H1 (cell line): ENCODE data around the gene DAG1. TPM values are rescaled to one million over a fixed set of nuclear protein-coding genes. Genes with fewer than 3 reads are reported as not detected.

Experiments used
- CTCF ChIA-PET: fragments of 300-600 bp; sonication (Branson Sonifier 250); formaldehyde crosslinking; loops from one replicate; lab custom pipeline; 2021; ENCODE audit not compliant: partially characterized antibody; lab: Charles Lee
- POLR2A ChIA-PET: fragments of 300-600 bp; sonication (Branson Sonifier 250); formaldehyde crosslinking; loops from one replicate; lab custom pipeline; 2021; ENCODE audit warnings: inconsistent platforms; ENCODE audit not compliant: partially characterized antibody; lab: Charles Lee
- DNase-seq, 2 experiments: peaks; one replicate each; pipeline versions ENCODE4 v3.0.0 to v3.0.0-alpha.2; 2010 to 2022; ENCODE audit warnings: low spot score in 2 of 2, low read depth in 1 of 2, mixed read lengths in 1 of 2
- FAIRE-seq: peaks from 2 replicates; lab custom pipeline; 2011; peaks lifted over from hg19 to GRCh38; lab: Jason Lieb, UNC
- H2AFZ ChIP-seq: 2 replicates; pipeline ENCODE4 v1.8.1; 2012; ENCODE audit warnings: low read length, inconsistent platforms
- H2AK5ac ChIP-seq: 2 replicates; pipeline ENCODE4 v1.6.1; 2013; ENCODE audit warnings: low read depth, low read length
- H2BK120ac ChIP-seq: replicated peaks from 2 replicates; pipeline ENCODE3; 2013; ENCODE audit warnings: low read depth, low read length, inconsistent platforms
- H2BK12ac ChIP-seq: 2 replicates; pipeline ENCODE4 v1.6.1; 2013; ENCODE audit warnings: low read depth, low read length
- H2BK15ac ChIP-seq: 2 replicates; pipeline ENCODE4 v1.6.1; 2013; ENCODE audit warnings: low read length
- H2BK20ac ChIP-seq: 2 replicates; pipeline ENCODE4 v1.6.1; 2013; ENCODE audit warnings: low read length
- H2BK5ac ChIP-seq: 2 replicates; pipeline ENCODE4 v1.6.1; 2013; ENCODE audit warnings: low read depth, low read length
- H3K14ac ChIP-seq: 2 replicates; pipeline ENCODE4 v1.6.1; 2013; ENCODE audit warnings: inconsistent platforms; ENCODE audit not compliant: insufficient read length
- H3K18ac ChIP-seq: 2 replicates; pipeline ENCODE4 v1.6.1; 2013; ENCODE audit warnings: low read length; ENCODE audit errors: extremely low read depth
- H3K23ac ChIP-seq: 2 replicates; pipeline ENCODE4 v1.6.1; 2013; ENCODE audit warnings: inconsistent platforms; ENCODE audit not compliant: insufficient read length
- H3K23me2 ChIP-seq: 2 replicates; pipeline ENCODE4 v1.6.1; 2013; ENCODE audit warnings: low read depth, low read length
- H3K27ac ChIP-seq: 2 replicates; pipeline ENCODE4 v1.6.1; 2011; ENCODE audit warnings: low read depth, low read length, inconsistent platforms
- H3K27me3 ChIP-seq, 4 experiments: replicated peaks in 1 of 4; 1 replicate in 1 of 4; 2 replicates in 3 of 4; pipeline versions ENCODE4 v1.6.1 to v1.8.1; 2011 to 2013; ENCODE audit warnings: low read length in 3 of 4, mild to moderate bottlenecking in 3 of 4, inconsistent platforms in 2 of 4, mixed read lengths in 2 of 4, moderate library complexity in 1 of 4; ENCODE audit not compliant: control insufficient read depth in 3 of 4, insufficient read depth in 3 of 4; ENCODE audit errors: extremely low read depth in 1 of 4
- H3K36me3 ChIP-seq, 4 experiments: 2 replicates each; pipeline versions ENCODE4 v1.6.1 to v1.8.1; 2011 to 2013; ENCODE audit warnings: mild to moderate bottlenecking in 4 of 4, low read length in 3 of 4, moderate library complexity in 2 of 4, control low read depth in 1 of 4, inconsistent platforms in 1 of 4; ENCODE audit not compliant: insufficient read depth in 4 of 4, control insufficient read depth in 2 of 4
- H3K4ac ChIP-seq: replicated peaks from 2 replicates; pipeline ENCODE3; 2013; ENCODE audit warnings: low read length, low read depth, mixed read lengths, inconsistent platforms; ENCODE audit not compliant: insufficient read length
- H3K4me1 ChIP-seq, 4 experiments: replicated peaks in 1 of 4; 1 replicate in 1 of 4; 2 replicates in 3 of 4; pipeline versions ENCODE4 v1.6.1 to v1.8.1; 2011 to 2013; ENCODE audit warnings: low read length in 3 of 4, inconsistent platforms in 2 of 4, mixed read lengths in 1 of 4; ENCODE audit not compliant: insufficient read depth in 4 of 4, control insufficient read depth in 3 of 4
- H3K4me2 ChIP-seq, 2 experiments: 2 replicates each; pipeline versions ENCODE4 v1.6.1 to v1.8.1; 2011 to 2013; ENCODE audit warnings: low read depth in 2 of 2, low read length in 2 of 2, control low read depth in 1 of 2, inconsistent platforms in 1 of 2, mild to moderate bottlenecking in 1 of 2; ENCODE audit not compliant: insufficient read depth in 1 of 2
- H3K4me3 ChIP-seq, 4 experiments: fragments of 200-600, 300-600 bp in 1 of 4; sonication (generic), shearing (Covaris generic), sonication (Bioruptor Twin) in 1 of 4; 2 replicates each; pipeline versions ENCODE4 v1.5.1 to v1.8.1; 2011 to 2016; ENCODE audit warnings: low read length in 4 of 4, low read depth in 3 of 4, control low read depth in 2 of 4, inconsistent platforms in 2 of 4, mild to moderate bottlenecking in 2 of 4, mixed read lengths in 1 of 4, moderate library complexity in 1 of 4; ENCODE audit not compliant: insufficient read depth in 2 of 4; ENCODE audit errors: extremely low read depth in 1 of 4
- H3K56ac ChIP-seq: replicated peaks from 2 replicates; pipeline ENCODE3; 2013; ENCODE audit warnings: low read depth, mild to moderate bottlenecking, mixed read lengths, low read length, inconsistent platforms; ENCODE audit not compliant: insufficient read length
- H3K79me1 ChIP-seq: 2 replicates; pipeline ENCODE4 v1.6.1; 2013; ENCODE audit warnings: low read depth, low read length, control low read depth
- H3K79me2 ChIP-seq, 2 experiments: 2 replicates each; pipeline versions ENCODE4 v1.6.1 to v1.8.1; 2012 to 2013; ENCODE audit warnings: low read length in 2 of 2, mild to moderate bottlenecking in 2 of 2, inconsistent platforms in 1 of 2; ENCODE audit not compliant: insufficient read depth in 2 of 2, control insufficient read depth in 1 of 2
- H3K9ac ChIP-seq, 4 experiments: replicated peaks in 1 of 4; 1 replicate in 1 of 4; 2 replicates in 3 of 4; pipeline versions ENCODE4 v1.6.1 to v1.8.1; 2011 to 2013; ENCODE audit warnings: low read depth in 3 of 4, low read length in 3 of 4, control low read depth in 2 of 4, mild to moderate bottlenecking in 2 of 4, moderate library complexity in 2 of 4, inconsistent platforms in 1 of 4; ENCODE audit errors: extremely low read depth in 1 of 4
- H3K9me3 ChIP-seq, 2 experiments: 2 replicates each; pipeline versions ENCODE4 v1.6.1 to v1.8.1; 2012 to 2013; ENCODE audit warnings: mild to moderate bottlenecking in 2 of 2, moderate library complexity in 2 of 2, control low read depth in 1 of 2, inconsistent platforms in 1 of 2, low read depth in 1 of 2, low read length in 1 of 2, mixed read lengths in 1 of 2; ENCODE audit not compliant: insufficient read depth in 2 of 2
- H4K20me1 ChIP-seq, 2 experiments: replicated peaks in 1 of 2; 2 replicates each; pipeline versions ENCODE3 to v1.8.1; 2011 to 2013; ENCODE audit warnings: inconsistent platforms in 2 of 2, low read length in 2 of 2, mild to moderate bottlenecking in 1 of 2; ENCODE audit not compliant: insufficient read depth in 2 of 2, control insufficient read depth in 1 of 2
- H4K5ac ChIP-seq: 2 replicates; pipeline ENCODE4 v1.6.1; 2013; ENCODE audit warnings: low read length, low read depth, mixed read lengths, inconsistent platforms; ENCODE audit not compliant: insufficient read length
- H4K8ac ChIP-seq: 2 replicates; pipeline ENCODE4 v1.8.0; 2013; ENCODE audit warnings: mild to moderate bottlenecking, moderate library complexity, low read length, inconsistent platforms; ENCODE audit not compliant: insufficient read depth; ENCODE audit errors: extremely low read depth
- H4K91ac ChIP-seq: replicated peaks from 2 replicates; pipeline ENCODE3; 2013; ENCODE audit warnings: low read length, mixed read lengths, inconsistent platforms; ENCODE audit not compliant: insufficient read length
- CTCF ChIP-seq, 3 experiments: IDR thresholded peaks; 1 replicate in 2 of 3; 2 replicates in 1 of 3; pipeline versions ENCODE4 v1.5.1 to v1.6.1; 2011; ENCODE audit warnings: low read length in 3 of 3, mild to moderate bottlenecking in 3 of 3, inconsistent platforms in 2 of 3, low read depth in 1 of 3, moderate library complexity in 1 of 3; ENCODE audit not compliant: insufficient read depth in 1 of 3; ENCODE audit errors: control extremely low read depth in 1 of 3
- GTF2F1 ChIP-seq: IDR thresholded peaks from 2 replicates; pipeline ENCODE4 v1.6.1; 2012; ENCODE audit warnings: low read depth, low read length, improper control_type of control experiment, borderline replicate concordance
- HDAC2 ChIP-seq, 2 experiments: fragments of 300-600 bp in 1 of 2; sonication (generic) in 1 of 2; IDR thresholded peaks; 2 replicates each; pipeline ENCODE4 v1.6.1; 2011 to 2012; ENCODE audit warnings: low read depth in 2 of 2, low read length in 2 of 2, mild to moderate bottlenecking in 2 of 2, moderate library complexity in 2 of 2, borderline replicate concordance in 1 of 2, inconsistent platforms in 1 of 2
- JUN ChIP-seq: IDR thresholded peaks from 2 replicates; pipeline ENCODE4 v1.6.1; 2011; ENCODE audit warnings: low read depth, mild to moderate bottlenecking, improper control_type of control experiment, low read length
- RAD21 ChIP-seq, 2 experiments: IDR thresholded peaks in 1 of 2; conservative IDR thresholded peaks in 1 of 2; 2 replicates each; pipeline ENCODE4 v1.6.1; 2011; ENCODE audit warnings: low read depth in 2 of 2, low read length in 2 of 2, improper control_type of control experiment in 1 of 2, inconsistent platforms in 1 of 2, mild to moderate bottlenecking in 1 of 2, moderate library complexity in 1 of 2
- SIN3A ChIP-seq, 2 experiments: IDR thresholded peaks in 1 of 2; conservative IDR thresholded peaks in 1 of 2; 2 replicates each; pipeline ENCODE4 v1.6.1; 2011 to 2012; ENCODE audit warnings: low read length in 2 of 2, improper control_type of control experiment in 1 of 2, low read depth in 1 of 2, mild to moderate bottlenecking in 1 of 2
- TBP ChIP-seq: IDR thresholded peaks from 2 replicates; pipeline ENCODE4 v1.6.1; 2011; ENCODE audit warnings: low read depth, low read length, improper control_type of control experiment
- WGBS, 2 experiments: shearing (Covaris generic) in 1 of 2; methylation state at CpG; one replicate each; pipeline versions ENCODE4 v1.1.6 to v1.1.7; 2013 to 2015; ENCODE audit warnings: low lambda C conversion rate in 2 of 2, mixed read lengths in 2 of 2, inconsistent platforms in 1 of 2, low coverage in 1 of 2, missing lambda C conversion rate in 1 of 2; ENCODE audit not compliant: insufficient replicate concordance in 2 of 2, insufficient coverage in 1 of 2, insufficient read length in 1 of 2; ENCODE audit errors: extremely low coverage in 1 of 2, missing lambda C conversion rate in 1 of 2; 5-methylcytosine and 5-hydroxymethylcytosine counted together
- polyA plus RNA-seq, 7 experiments: library from polyadenylated mRNA; depleted of rRNA in 3 of 7; stranded (reverse) in 5 of 7; unstranded in 2 of 7; fragments of >200 nt in 5 of 7; fragments of 200-250 nt in 2 of 7; gene quantifications; 1 replicate in 5 of 7; 2 replicates in 1 of 7; 4 replicates in 1 of 7; pipeline versions ENCODE4 v1.2.1 to v1.2.3, GENCODE V29; 2011 to 2013; ENCODE audit warnings: missing spikeins in 2 of 7, mixed read lengths in 2 of 7
- total RNA-seq: library from RNA; stranded (reverse); fragmentation: NEBNext Ultra II Directional; extraction: Animal tissue kit (Norgen Biotek cat#: 25700); gene quantifications from 2 replicates; pipeline ENCODE4 v1.2.1, GENCODE V29; 2021

DAG1 gene
- total and polyA plus RNA-seq, 2 of the 8 experiments (the other 6 are each of a cell fraction or from before 2014, with no cell fraction given), result 97.5 to 138 TPM

DNA sequence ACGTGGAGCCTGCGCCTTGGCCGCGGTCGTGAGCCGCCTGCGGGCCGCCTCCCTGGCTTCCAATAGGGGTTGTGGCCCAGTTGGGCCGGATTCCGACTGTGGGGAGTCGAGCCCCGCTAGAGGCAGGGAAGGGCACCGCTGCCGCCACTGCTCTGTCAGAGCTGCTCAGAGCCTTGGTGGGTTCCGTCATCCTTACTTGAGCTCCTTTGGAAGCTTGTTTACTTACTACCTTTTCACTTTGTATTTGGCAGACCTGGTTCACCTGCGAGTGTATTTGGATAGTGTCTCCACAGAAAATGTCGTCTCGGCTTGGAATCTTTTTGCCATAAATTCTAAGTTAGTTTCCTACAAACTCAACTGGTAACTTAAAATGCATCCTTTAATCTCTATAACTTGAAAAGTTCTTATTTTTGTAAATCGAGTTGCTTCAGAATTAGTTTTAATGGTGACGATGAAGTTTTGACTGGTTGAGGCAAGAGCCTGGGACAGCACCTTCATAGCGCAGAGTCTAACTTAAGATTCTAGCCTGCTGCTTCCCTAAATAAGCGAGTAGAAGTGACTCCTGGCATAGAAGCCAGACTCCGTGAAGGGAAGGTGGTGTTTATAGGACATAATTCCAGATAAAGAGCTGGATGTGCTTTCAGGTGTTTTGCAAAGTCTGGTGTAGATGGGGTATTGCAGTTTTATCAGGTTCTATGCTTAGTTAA is 800 bp downstream of the DAG1 start:
- H3K36me3 ChIP-seq, result no peaks in the 10 kb centered on the region; a peak in 1 of 8 replicates
- peak overlapping the region; percentile 24; the same call in 1 of the 2 replicates for H3K18ac ChIP-seq
- peaks cover 17 to 48% of the 10 kb centered on the region in 2 experiments for H3K79me2 ChIP-seq
- H4K5ac ChIP-seq, result no peak overlapping the region
- no peak for FAIRE-seq
- no peak overlapping the region for H2AK5ac ChIP-seq
- no peak for TF ChIP-seq GTF2F1
- peak; percentile 22; the same call in 1 of the 2 replicates for TF ChIP-seq TBP
- no peak for TF ChIP-seq JUN
- TF ChIP-seq SIN3A (conservative IDR thresholded peaks at IDR 0.05 in 1 of 2, IDR thresholded peaks at IDR 0.05 in 1 of 2; ENCODE audit: low read depth in 1 of 2, low read length in 2 of 2), result peak; percentile 22 to 71; a peak in 1 of 4 replicates
- no peak for TF ChIP-seq RAD21 (IDR thresholded peaks at IDR 0.05 in 1 of 2, conservative IDR thresholded peaks at IDR 0.05 in 1 of 2; ENCODE audit: low read depth in 2 of 2, low read length in 2 of 2)
- TF ChIP-seq CTCF (IDR thresholded peaks at IDR 0.05; ENCODE audit: control extremely low read depth in 1 of 3, insufficient read depth in 1 of 3, low read depth in 1 of 3, low read length in 3 of 3), result no peak
- TF ChIP-seq HDAC2 (IDR thresholded peaks at IDR 0.05; ENCODE audit: borderline replicate concordance in 1 of 2, low read depth in 2 of 2, low read length in 2 of 2), result 0 out of 4 replicates have a peak, but pooled peaks of 1 of the 2 experiments have one; percentile 49
- TF ChIP-seq, all 59 proteins: peak for 3
- Histone ChIP-seq H4K20me1 (peaks cover 4 to 7% of the 10 kb centered on the region in 2 experiments), H2BK15ac (no peak overlapping the region), H3K27me3 (no peaks in the 10 kb centered on the region), H3K14ac (no peak overlapping the region), H3K4me3 (peak overlapping the region; percentile 74 to 94 (median 84)), H3K79me1 (no peaks in the 10 kb centered on the region), H3K23ac (no peak overlapping the region), H3K23me2 (peaks cover 12% of the 10 kb centered on the region; the same call in 1 of the 2 replicates), H4K91ac (no peak overlapping the region), H2BK120ac (no peak overlapping the region), H4K8ac (no peak overlapping the region), H3K56ac (peak overlapping the region; percentile 56), H2BK5ac (0 out of 2 replicates have a peak overlapping the region, but pooled peaks have one; percentile 85), H2BK12ac (no peak overlapping the region), H3K9ac (peak overlapping the region; percentile 79 to 84 (median 82)), H3K27ac (peak overlapping the region; percentile 79), H2BK20ac (no peak overlapping the region), H2AFZ (no peak overlapping the region), H3K9me3 (no peaks in the 10 kb centered on the region), H3K4me2 (peak overlapping the region; percentile 85 to 90), H3K4me1 (peaks cover 6 to 19% (median 12%) of the 10 kb centered on the region in 4 experiments), H3K4ac (no peak overlapping the region)
- CTCF ChIA-PET, result interaction anchor here (1.0 to 5.1 kb wide), 9 partner anchors 10 to 69 kb away, joined by 3 to 32 read pairs (median 4); no protein-coding TSS in a partner anchor
- POLR2A ChIA-PET, result interaction anchor here (0.7 to 9.1 kb wide), 24 partner anchors 8 to 463 kb away, joined by 3 to 205 read pairs (median 6); partner anchors contain the start of genes GPX1, NICN1, RHOA and TCTA
- DNase-seq, result no peak
- WGBS, 2 experiments, result 8% methylated on average over 16 of the region's 23 CpGs; no CpG with 5 or more reads in 1 of the 2 experiments
